HepG2 (cell line): ENCODE measurements around the gene FBXW5. TPM values are rescaled to one million over a fixed set of nuclear protein-coding genes. Genes with fewer than 3 reads are reported as not detected.

Source experiments
- ARID2 ChIP-seq: sonication (generic); formaldehyde crosslinking; IDR thresholded peaks from 2 replicates; pipeline ENCODE4 v1.8.1; 2022; ENCODE audit warnings: mild to moderate bottlenecking, missing genetic modification reagents, borderline replicate concordance
- ASH2L ChIP-seq: fragments of 300-600, 200-600 bp; sonication (generic); IDR thresholded peaks from 2 replicates; pipeline ENCODE4 v1.7.0; 2017; ENCODE audit warnings: low read depth, mild to moderate bottlenecking, moderate library complexity, mixed read lengths, low read length; ENCODE audit not compliant: insufficient read length
- ATF2 ChIP-seq: sonication (generic); formaldehyde crosslinking; IDR thresholded peaks from 2 replicates; pipeline ENCODE4 v1.4.0; 2020; ENCODE audit warnings: missing genetic modification reagents
- BORCS8-MEF2B ChIP-seq: sonication (generic); formaldehyde crosslinking; IDR thresholded peaks from 2 replicates; pipeline ENCODE4 v1.8.0; 2022; ENCODE audit warnings: mild to moderate bottlenecking, missing genetic modification reagents
- CBFB ChIP-seq: sonication (generic); formaldehyde crosslinking; IDR thresholded peaks from 2 replicates; pipeline ENCODE4 v1.4.0; 2020; ENCODE audit warnings: missing genetic modification reagents
- DZIP1 ChIP-seq: sonication (generic); formaldehyde crosslinking; IDR thresholded peaks from 2 replicates; pipeline ENCODE4 v1.5.0; 2020; ENCODE audit warnings: mild to moderate bottlenecking, missing genetic modification reagents
- GABPB1 ChIP-seq: IDR thresholded peaks from 2 replicates; pipeline ENCODE4 v1.6.1; 2016; ENCODE audit warnings: mild to moderate bottlenecking, missing genetic modification reagents, moderate library complexity, missing compliant biosample characterization
- HOXA3 ChIP-seq: sonication (generic); formaldehyde crosslinking; IDR thresholded peaks from 2 replicates; pipeline ENCODE4 v1.5.0; 2020; ENCODE audit warnings: missing genetic modification reagents
- MAFK ChIP-seq, 2 experiments: IDR thresholded peaks in 1 of 2; conservative IDR thresholded peaks in 1 of 2; 2 replicates each; pipeline ENCODE4 v1.6.1; 2011; ENCODE audit warnings: improper control_type of control experiment in 2 of 2, low read length in 2 of 2
- NBN ChIP-seq: fragments of 450-650 bp; conservative IDR thresholded peaks from 2 replicates; pipeline ENCODE4 v1.6.1; 2017
- NFKB2 ChIP-seq: sonication (generic); formaldehyde crosslinking; IDR thresholded peaks from 2 replicates; pipeline ENCODE4 v1.4.0; 2020; ENCODE audit warnings: missing genetic modification reagents, borderline replicate concordance
- PHF20 ChIP-seq: sonication (generic); formaldehyde crosslinking; IDR thresholded peaks from 2 replicates; pipeline ENCODE4 v1.5.0; 2020; ENCODE audit warnings: mild to moderate bottlenecking, missing genetic modification reagents
- PHF21A ChIP-seq: sonication (generic); formaldehyde crosslinking; IDR thresholded peaks from 2 replicates; pipeline ENCODE4 v1.5.0; 2020; ENCODE audit warnings: mild to moderate bottlenecking, missing genetic modification reagents
- RBM39 ChIP-seq: fragments of 200-400 bp; formaldehyde crosslinking; IDR thresholded peaks from one replicate; pipeline ENCODE4 v1.6.1; 2018; ENCODE audit warnings: antibody characterized with exemption, mild to moderate bottlenecking, low read depth, low read length; ENCODE audit not compliant: poor library complexity, severe bottlenecking
- SP140L ChIP-seq: sonication (generic); formaldehyde crosslinking; IDR thresholded peaks from 2 replicates; pipeline ENCODE4 v1.4.0; 2020; ENCODE audit warnings: missing genetic modification reagents, borderline replicate concordance
- TBP ChIP-seq: sonication (generic); formaldehyde crosslinking; IDR thresholded peaks from 2 replicates; pipeline ENCODE4 v1.5.0; 2020; ENCODE audit warnings: missing genetic modification reagents
- TCF7 ChIP-seq: sonication (generic); IDR thresholded peaks from 2 replicates; pipeline ENCODE4 v1.6.1; 2016; ENCODE audit warnings: antibody characterized with exemption, low read depth
- ZNF256 ChIP-seq: sonication (generic); formaldehyde crosslinking; conservative IDR thresholded peaks from 2 replicates; pipeline ENCODE4 v1.4.0; 2020; ENCODE audit warnings: missing genetic modification reagents
- ZNF263 ChIP-seq: sonication (generic); formaldehyde crosslinking; IDR thresholded peaks from 2 replicates; pipeline ENCODE4 v1.4.0; 2020; ENCODE audit warnings: missing genetic modification reagents
- ZNF274 ChIP-seq: sonication (generic); formaldehyde crosslinking; IDR thresholded peaks from 2 replicates; pipeline ENCODE4 v1.5.1; 2020; ENCODE audit warnings: mild to moderate bottlenecking, missing genetic modification reagents
- ZNF7 ChIP-seq: IDR thresholded peaks from 2 replicates; pipeline ENCODE4 v1.6.1; 2016; ENCODE audit warnings: missing biosample characterization, missing genetic modification reagents
- ZNF883 ChIP-seq: sonication (generic); formaldehyde crosslinking; IDR thresholded peaks from 2 replicates; pipeline ENCODE4 v1.5.1; 2020; ENCODE audit warnings: mild to moderate bottlenecking, missing genetic modification reagents; ENCODE audit errors: not compliant biosample characterization
- ZXDC ChIP-seq: sonication (generic); formaldehyde crosslinking; IDR thresholded peaks from 2 replicates; pipeline ENCODE4 v1.5.0; 2020; ENCODE audit warnings: mild to moderate bottlenecking, missing genetic modification reagents
- polyA plus RNA-seq, 8 experiments: library from polyadenylated mRNA; depleted of rRNA in 3 of 8; stranded (reverse) in 7 of 8; unstranded in 1 of 8; fragments of >200 nt; fragmentation: Illumina TruSeq in 4 of 8; extraction: Trizol in 4 of 8; gene quantifications; 2 replicates each; pipeline versions ENCODE4 v1.2.1 to v1.2.3, GENCODE V29; 2011 to 2016; ENCODE audit warnings: low read depth in 4 of 8, missing spikeins in 1 of 8, mixed read lengths in 1 of 8; ENCODE audit not compliant: insufficient read depth in 1 of 8
- total RNA-seq, 5 experiments: library from RNA; depleted of rRNA; stranded (reverse); fragments of >200 nt; fragmentation: Illumina TruSeq; extraction: Trizol; gene quantifications; 2 replicates each; pipeline ENCODE4 v1.2.3, GENCODE V29; 2016; ENCODE audit warnings: low read depth in 1 of 5

The FBXW5 gene
- total and polyA plus RNA-seq, 2 of the 13 experiments (the other 11 are each of a cell fraction or from before 2014, with no cell fraction given), result 52.0 to 60.4 TPM

- TF ChIP-seq HOXA3 (CRISPR knock-in tag), result 0 out of 2 replicates have a peak, but pooled peaks have one; percentile 24
- no peak for TF ChIP-seq ZNF263 (CRISPR knock-in tag)
- no peak for TF ChIP-seq CBFB
- no peak for TF ChIP-seq NBN
- no peak for TF ChIP-seq SP140L
- TF ChIP-seq ZNF7 (CRISPR knock-in tag), result no peak
- no peak for TF ChIP-seq ASH2L
- 0 out of 2 replicates have a peak, but pooled peaks have one; percentile 40 for TF ChIP-seq BORCS8-MEF2B (CRISPR knock-in tag)
- no peak for TF ChIP-seq ZNF883 (CRISPR knock-in tag)
- no peak for TF ChIP-seq TBP (CRISPR knock-in tag)
- no peak for TF ChIP-seq MAFK (conservative IDR thresholded peaks at IDR 0.05 in 1 of 2, IDR thresholded peaks at IDR 0.05 in 1 of 2; ENCODE audit: low read length in 2 of 2)
- no peak for TF ChIP-seq ATF2
- 0 out of 2 replicates have a peak, but pooled peaks have one; percentile 52 for TF ChIP-seq ZNF274
- TF ChIP-seq ARID2 (CRISPR knock-in tag), result no peak
- no peak for TF ChIP-seq GABPB1 (CRISPR knock-in tag)
- no peak for TF ChIP-seq TCF7
- TF ChIP-seq ZXDC, result no peak
- no peak for TF ChIP-seq DZIP1 (CRISPR knock-in tag)
- TF ChIP-seq PHF20 (CRISPR knock-in tag), result no peak
- TF ChIP-seq RBM39, result peak; percentile 9
- no peak for TF ChIP-seq PHF21A
- TF ChIP-seq ZNF256 (CRISPR knock-in tag), result no peak
- peak; percentile 41; the same call in 1 of the 2 replicates for TF ChIP-seq NFKB2 (CRISPR knock-in tag)
Measured at GRCh38 chr9:136945333-136946227, 1.0 kb upstream of the FBXW5 start (continued).
